AG20443 (cell line): Measurements from ENCODE around the gene KIF11.
"Not testable (repeated sequence)": the region's sequence is repeated elsewhere in the genome, so short reads cannot be mapped to it uniquely, and the experiment has no call there.

Source experiments
- DNase-seq: peaks from one replicate; pipeline ENCODE4 v3.0.0; 2012; ENCODE audit warnings: low spot score, mixed read lengths

The KIF11 gene

DNA sequence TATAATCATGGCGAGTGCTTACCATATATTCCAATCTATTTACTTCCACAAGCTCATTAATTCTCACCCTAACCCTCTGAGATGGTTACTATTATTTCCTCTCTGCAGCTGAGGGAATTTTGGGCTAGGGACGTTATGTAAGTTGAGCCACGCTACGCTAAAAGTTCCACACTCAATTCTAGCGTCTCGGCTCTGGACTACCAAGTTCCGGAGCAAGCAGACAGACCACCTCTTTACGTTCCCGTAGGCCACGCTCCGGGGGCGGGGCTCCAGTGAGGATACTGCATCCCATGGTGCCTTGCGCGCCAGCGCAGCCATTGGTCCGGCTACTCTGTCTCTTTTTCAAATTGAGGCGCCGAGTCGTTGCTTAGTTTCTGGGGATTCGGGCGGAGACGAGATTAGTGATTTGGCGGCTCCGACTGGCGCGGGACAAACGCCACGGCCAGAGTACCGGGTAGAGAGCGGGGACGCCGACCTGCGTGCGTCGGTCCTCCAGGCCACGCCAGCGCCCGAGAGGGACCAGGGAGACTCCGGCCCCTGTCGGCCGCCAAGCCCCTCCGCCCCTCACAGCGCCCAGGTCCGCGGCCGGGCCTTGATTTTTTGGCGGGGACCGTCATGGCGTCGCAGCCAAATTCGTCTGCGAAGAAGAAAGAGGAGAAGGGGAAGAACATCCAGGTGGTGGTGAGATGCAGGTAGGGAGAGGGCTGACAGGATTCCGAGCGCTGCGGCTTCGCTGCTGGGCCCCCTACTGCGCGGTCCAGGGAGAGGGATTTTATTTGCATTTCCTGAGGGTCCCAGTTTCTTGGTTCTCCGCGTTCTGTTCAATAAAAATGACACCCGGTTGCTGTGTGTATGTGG lies at the start of gene KIF11:
Gene KIF11, plus strand, starts transcription at position 370 of the 858 bp plus-strand sequence. Its CDS starts 246 bp downstream, at position 616.
- peak; percentile 95 for DNase-seq

DNA sequence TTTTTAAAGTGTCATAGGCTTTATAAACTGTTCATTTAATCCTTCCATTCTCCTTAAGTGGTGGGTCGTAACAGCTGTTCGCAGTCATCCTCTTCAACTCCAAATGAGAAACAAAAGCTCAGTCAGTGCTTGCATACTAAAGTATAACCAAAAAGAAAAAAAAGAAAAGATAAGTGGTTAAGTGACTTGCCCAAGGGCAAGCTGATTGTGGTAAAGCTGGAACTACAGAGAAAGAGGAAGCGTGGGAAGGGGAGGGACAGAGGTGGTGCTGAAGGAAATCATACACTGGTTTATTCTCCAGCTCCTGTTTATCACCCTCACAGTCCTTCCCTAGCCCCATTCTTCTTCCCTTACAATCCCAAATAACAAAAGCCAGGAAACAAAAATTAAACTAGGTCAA lies 48.6 kb upstream of the KIF11 start:
- no peak for DNase-seq

DNA sequence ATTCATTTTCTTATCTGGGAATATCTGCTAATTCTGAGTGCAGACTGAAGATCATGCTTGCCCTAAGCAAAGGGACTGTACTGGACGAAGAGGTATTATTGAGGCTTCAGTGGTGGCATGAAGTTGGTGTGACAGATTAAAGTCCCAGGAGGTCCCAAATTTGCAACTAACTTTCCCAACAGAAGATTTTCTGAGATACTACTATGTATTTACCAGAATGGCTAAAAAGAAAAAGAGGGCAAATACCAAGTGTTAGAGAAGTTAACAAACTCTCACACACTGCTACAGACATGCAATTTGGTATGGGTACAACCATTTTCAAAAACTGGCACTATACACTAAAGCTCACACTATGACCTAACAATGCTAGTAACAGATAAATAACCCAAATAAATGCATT lies 47.4 kb upstream of the KIF11 start:
- no peak for DNase-seq

DNA sequence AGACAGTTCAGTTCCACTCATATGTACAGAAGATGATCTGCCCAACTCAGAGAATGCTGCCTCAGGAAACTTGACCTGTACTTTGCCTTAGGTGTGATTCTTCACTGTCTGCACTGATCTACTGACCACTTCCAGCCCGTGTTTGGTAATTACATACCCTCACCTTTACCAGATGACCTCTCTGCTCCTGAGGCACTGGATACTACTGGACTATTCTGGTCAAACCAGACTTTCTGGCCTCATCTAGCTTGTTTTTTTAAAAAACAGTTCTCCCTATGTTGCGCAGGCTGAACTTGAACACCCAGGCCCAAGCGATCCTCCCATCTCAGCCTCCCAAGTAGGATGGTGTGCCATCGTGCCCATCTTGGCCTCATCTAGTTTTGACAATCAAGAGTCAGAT lies 45.3 kb upstream of the KIF11 start:
- DNase-seq, result no peak

DNA sequence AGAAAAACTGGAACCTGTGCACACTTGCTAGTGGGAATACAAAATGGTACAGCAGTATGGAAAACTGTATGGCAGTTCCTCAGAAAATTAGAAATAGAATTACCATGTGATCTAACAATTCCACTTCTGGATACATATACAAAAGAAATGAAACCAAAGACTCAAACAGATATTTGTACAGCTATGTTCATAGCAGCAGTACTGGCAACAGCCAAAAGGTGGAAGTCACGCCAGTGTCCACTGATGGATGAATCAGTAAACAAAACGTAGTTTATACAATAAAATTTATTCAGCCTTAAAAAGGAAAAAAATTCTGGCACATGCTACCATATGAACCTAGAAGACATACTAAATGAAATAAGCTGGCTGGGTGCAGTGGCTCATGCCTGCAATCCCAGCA lies 42.0 kb upstream of the KIF11 start:
- DNase-seq, result no peak

DNA sequence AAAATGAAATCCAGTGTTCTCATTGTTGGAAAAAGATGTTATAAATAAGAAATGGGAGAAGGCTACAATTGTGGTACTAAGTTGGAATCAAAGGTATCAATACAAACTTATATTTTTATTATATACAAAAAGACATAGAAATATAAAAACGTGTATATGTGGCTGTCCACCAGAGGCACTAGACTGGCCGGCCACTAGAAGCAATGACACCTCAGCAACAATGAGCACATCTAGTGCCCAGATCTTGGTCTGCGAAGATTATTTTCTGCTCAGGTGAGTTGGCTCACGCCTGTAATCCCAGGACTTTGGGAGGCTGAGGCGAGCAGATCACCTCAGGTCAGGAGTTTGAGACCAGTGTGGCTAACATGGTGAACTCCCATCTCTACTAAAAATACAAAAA lies 40.6 kb upstream of the KIF11 start:
- no peak for DNase-seq

DNA sequence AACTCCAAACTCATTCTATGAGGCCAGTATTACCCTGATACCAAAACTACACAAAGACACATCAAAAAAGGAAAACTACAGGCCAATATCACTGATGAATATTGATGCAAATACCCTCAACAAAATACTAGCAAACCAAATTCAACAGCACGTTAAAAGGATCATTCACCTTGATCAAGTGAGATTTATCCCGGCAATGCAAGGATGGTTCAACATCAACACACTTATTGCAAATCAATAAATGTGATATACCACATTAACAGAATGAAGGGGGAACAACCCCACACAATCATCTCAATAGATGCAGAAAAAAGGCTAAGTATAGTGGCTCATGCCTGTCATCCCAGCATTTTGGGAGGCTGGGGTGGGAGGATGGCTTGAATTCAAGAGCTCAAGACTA lies 39.0 kb upstream of the KIF11 start:
- no peak for DNase-seq

DNA sequence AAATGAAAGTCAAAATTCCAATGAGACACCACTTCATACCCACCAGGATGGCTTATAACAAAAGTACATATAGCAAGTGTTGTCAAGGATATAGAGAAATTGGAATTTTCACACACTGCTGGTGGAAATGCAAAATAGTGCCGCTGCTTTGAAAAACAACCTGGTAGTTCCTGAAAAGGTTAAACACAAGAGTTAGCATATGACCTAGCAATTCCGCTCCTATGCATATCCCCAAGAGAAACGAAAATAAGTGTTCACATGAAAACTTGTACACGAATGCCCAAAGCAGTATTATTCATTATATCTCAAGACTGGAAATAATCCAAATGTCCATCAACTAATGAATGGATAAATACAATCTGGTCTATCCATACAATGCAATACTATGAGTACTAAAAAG lies 33.9 kb upstream of the KIF11 start:
- DNase-seq, result no peak

DNA sequence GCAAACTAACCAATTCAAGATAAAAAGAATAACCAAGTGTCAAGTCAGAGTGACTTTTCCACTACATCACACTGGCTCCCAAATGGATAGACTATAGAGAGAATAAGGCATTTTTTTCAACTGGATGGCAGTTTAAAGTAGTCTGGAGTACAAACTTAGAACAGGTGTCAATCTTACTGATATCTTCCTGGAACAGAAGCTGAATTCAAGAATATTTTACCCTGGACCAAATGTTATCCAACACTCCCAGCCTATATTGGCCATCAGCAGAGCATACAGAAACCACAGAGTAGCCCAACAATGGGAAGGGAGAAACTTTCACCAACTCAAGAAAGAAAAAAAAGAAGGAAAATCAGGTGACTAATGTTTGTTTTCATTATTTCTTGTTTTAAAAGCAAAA lies 30.5 kb upstream of the KIF11 start:
- no peak for DNase-seq

DNA sequence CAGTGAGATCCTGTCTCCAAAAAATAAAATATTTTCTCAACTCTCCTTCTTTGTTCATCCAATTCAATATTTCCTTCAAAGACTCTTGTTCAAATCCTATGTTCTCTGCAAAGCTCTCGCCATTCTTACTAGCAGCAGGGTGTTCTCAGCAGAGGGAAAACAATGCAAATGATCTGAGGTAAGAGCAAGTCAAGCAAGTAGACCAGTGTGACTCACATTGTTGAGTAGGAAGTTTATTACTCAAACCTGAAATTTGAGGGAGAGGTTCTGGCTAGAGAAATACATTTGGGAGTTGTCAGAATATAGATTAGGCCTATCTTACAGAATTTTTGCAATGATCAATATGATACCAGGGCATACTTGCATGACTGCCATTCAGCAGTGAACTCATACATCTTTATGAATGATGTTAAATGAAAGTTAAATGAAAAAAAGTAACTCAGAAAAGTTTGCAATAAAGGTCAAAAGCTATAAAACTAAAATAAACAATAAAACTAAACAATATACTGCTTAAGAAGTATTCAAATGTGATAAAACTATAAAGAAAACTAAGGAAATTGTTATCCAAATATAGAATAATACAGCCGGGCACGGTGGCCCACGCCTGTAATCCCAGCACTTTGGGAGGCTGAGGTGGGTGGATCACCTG lies 24.9 kb upstream of the KIF11 start:
- DNase-seq, result peak; percentile 34

DNA sequence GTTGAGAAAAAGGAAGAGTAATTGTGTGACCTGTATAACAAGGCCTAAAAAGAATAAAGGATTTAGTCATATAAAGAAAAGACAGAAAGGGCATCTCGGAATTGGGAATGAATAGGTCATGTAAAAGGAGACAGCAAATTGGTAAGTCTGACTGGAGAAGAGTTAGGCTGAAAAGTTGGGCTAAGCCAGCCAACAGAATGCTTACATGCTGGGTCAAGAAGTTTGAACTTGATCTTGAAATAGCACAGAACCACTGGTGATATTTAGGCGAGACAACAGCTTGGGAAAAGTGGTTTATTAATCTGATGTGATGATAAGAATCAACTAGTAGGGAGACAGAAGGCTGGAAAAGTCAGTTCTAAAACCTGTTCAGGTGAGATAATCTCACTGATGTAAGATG lies 23.9 kb upstream of the KIF11 start:
- no peak for DNase-seq

DNA sequence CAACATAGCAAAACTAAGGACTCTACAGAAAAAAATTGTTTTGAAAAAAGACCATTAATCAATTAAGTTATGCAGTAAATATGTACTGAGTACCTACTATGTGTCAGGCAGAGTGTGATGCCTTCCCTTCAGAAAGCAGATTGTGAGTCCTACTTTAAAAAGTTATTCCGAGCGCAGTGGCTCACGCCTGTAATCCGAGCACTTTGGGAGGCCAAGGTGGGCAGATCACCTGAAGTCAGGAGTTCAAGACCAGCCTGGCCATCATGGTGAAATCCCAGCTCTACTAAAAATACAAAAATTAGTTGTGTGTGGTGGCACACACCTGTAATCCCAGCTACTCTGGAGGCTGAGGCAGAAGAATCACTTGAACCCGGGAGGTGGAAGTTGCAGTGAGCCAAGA lies 23.3 kb upstream of the KIF11 start:
- not testable (repeated sequence) for DNase-seq

DNA sequence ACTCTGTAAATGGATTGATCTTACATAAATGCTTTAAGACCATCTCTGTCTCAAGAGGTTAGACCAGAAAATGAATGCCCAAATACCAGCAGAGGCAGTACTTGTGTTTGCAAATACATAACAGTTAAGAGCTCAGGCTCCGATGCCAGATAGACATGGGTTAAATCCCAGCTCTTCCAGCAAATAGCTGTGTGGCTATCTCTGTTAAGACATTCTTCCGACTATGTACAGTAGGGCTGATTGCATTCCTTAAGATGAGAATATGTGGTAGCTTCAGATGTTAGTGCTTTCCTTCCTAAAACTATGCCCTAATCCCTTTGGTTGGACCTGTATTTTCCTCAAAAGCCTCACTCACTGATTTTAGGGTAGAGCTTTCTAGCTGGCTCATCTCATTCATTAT lies 21.3 kb upstream of the KIF11 start:
- DNase-seq, result no peak

DNA sequence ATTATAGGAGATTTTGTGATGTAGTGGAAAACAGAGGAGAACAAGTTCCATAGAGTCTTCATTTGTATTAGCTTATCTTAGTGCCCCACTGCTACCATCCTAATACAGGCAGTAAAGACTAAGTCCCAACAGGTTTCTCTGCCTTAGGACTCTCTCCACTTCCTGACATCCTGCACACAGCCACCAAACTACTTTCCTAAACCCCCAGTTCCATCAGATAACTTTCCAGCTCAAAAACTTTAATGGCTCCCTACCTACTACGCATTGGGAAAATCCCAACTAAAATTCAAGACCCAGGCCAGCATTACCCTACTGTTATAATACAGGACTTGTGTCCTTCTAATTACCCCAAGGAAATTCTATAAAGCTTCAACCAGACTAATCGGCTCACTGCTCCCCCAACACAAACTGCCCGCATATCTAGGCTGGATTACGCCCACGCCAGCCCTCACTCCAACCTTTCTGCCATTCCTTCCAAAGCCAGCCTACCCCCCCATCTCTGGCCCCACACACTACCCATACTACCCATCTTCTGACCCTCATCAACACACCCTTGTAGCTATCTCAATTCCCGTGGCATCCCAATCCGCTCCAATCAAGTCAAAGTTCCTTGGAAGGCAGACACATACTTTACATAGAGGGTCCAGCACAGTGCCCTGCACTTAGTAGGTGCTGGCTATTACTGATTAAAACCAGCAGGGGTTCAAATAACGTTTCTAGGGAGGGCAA lies 20.4 kb upstream of the KIF11 start:
- no peak for DNase-seq

DNA sequence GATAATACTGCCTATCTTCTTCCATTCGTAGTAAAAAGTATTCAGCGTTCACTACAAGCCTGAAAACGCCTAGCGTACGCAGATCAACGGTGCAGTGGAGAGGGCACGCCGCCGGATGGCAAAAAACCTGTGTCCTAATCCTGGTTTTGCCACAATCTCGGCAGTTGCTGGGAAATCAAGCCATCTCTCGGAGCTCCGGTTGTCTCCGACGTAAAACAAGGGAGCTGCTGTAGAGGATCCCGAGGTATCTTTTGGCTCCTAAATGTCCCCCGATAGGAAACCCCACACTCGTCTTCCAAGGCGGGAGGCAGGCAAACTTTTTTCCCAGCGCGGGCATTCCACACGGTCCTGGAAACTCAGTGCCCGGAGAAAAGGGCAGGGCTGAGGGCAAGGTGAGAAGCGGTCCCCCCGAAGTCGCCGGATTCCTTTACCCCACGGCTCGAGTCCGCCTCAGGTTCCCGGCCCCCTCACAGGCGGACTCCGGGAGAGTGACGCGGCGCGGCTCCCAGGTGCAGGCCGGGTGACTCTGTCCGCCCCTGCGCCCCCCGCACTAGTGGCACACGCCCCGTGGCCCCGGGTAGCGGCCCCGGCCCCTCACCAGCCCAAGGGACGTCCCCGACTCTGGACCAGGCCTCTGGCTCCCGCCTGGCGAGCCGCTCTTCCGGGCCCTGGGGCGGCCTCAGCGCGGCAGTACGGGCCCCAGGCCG lies 19.7 kb upstream of the KIF11 start:
- peak; percentile 60 for DNase-seq

DNA sequence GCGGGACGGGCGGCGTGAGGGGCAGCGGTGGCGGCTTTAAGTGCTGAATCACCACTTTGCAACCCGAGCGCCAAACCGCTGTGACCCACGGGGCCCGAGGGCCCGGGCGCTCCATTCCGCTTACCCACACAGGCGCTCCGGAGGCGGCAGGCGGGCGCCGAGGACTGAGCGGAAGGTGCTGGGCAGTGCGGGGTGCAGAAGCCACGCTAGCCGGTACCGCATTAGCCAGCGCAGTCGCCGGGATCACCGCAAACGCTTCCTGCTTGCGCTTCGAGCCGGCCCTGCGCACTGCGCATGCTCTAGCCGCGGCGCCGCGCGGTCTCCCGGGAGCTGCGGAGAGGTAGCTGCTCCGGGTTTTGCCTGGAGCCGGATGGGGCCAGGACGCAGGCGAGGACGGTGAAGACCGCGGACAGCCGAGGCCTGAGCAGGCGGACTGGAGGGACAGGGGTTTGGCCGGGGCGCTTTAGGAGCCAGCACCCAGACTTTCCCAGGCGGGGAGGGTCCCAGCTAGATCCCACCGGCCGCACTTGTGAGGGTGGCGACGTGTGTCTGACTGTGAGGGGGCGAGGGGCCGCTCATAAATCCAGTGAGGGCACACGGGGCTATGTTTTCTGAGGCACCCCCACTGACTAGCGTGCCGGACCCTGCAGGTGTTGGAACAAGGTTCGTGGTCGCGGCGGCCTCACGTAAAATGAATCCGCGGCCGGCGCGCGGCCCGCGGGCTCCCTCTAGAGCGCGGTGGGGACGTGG lies 19.0 kb upstream of the KIF11 start, which contains the start of gene IDE:
Gene IDE, minus strand, starts transcription at position 296 of the 750 bp plus-strand sequence. Its CDS starts 74 bp downstream, at position 222.
- DNase-seq, result peak; percentile 95

DNA sequence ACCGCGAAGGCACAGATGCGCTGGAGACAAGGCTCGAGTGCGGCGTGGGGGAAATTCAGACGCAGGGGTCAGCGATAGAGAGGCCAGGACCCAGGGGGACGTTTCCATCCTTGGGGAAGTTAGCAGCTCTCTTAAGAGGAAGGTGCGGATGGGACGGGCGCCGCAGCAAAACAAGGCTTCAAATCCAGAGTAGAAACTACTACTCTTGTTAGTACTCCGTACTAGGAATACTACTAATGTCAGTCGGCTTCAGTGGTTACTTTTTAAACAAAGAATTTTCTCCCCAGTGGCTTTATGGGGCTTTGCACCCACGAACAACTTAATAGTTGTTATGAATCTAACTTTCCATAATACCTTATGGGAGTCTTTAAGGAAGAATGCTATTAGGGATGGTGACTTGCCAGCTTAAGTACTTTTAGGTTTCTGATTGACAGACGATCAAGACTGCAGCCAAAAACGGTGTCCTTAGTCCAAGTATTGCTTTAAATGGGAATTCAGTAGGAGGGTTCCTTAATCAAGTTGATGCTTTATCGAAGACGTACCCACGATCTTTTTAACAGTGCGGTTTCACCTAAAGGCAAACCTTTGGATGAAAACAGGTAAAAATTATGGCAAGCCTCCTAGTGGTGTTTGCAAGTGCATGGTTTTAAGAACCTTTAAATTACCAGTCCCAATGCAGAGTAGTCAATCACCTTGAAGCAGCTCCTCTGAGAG lies 18.2 kb upstream of the KIF11 start:
- DNase-seq, result peak; percentile 47

DNA sequence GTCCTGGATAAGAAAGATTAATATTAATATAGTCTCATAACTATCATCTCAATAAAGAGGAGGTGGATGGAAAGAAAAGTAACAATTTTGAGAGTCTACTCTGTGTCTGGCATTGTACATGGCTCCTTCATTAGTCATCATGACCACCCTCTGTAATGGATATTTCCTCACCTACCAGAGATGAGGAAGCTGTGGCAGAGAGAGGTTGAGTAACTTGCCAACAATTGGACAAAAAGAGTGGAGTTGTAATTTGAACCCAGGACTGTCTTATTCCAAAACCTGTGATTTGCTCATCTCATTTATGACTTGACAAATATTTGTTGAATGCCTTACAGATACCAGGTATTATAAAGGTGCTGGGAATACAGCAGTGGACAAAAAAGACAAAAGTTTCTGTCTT lies 17.0 kb upstream of the KIF11 start:
- DNase-seq, result peak; percentile 38

DNA sequence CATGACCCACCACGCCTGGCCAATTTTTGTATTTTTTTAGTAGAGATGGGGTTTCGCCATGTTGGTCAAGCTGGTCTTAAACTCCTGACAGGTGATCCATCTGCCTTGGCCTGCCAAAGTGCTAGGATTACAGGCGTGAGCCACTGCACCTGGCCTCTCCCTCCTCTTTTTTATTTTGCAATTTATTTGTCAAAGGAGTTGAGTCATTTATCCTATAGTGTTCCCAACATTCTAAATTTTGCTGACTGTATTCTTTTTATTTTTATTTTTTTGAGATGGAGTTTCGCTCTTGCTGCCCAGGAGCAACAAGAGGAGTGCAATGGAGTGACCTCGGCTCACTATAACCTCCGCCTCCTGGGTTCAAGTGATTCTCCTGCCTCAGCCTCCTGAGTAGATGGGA lies 10.6 kb upstream of the KIF11 start:
- not testable (repeated sequence) for DNase-seq

DNA sequence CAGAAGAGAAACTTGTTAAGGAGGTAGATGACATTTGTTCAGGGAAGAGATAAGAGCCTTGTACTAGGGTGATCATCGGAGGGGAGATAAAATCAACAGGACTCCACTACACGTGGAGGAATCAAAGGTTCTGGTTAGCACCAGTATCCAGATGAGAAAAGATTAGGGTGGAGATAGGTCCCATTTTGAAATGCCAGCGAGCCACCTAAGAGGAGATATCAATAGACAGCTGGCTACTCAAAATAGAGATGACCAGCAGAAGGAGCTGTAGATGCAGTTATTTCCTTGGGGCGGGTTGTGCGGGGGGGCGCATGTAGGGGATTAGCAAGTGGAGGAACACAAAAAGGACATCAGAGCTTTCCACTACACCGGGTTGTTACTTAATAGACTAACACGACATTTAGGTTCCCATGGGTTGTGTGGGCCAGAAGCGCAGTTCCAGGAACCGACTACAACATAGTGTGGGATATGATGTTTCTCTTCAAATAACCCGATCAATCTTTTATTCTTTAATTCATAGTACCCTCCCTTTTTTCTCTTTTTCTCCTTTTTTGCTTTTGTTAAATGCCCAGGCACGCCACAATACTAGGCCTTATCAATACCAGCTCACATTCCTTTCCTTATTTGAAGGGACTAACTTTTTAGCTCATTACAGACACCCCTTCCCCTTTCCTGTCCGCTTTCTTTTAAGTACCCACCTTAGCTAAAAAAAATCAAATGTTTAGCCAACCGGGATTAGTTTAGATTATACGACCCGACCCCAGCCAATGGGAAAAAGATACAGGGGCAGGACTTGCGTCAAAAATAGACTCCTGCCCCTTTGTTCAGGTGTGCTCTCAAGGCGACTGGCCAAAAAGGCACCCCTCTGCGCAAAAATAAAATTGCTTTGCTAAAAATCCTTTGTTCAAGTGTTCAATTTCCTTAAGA lies 2.0 kb upstream of the KIF11 start:
- DNase-seq, result peak; percentile 72
